ENCODE data around the gene C16orf89.

C16orf89 gene

DNA sequence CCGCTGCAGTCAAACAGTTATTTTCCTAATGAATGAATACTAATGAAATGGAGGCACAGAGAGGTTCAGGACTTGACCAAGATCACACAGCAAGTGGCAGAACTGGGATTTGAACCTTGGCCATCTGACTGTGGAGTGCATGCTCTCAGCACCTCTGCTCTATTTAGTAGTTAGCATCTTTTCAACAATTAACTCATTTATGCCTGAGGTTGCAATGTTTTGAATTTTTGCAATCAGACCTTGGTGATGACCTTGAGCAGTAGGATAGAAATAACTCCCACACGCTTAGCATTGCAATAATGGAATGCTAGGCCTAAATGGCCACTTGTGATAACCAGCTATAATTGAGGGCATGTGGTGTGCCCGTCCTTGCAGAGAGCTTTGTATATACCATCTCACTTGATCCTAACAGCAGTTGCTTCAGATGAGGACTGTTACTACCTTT lies 63.0 kb downstream of the C16orf89 start:
- no peak for FAIRE-seq

DNA sequence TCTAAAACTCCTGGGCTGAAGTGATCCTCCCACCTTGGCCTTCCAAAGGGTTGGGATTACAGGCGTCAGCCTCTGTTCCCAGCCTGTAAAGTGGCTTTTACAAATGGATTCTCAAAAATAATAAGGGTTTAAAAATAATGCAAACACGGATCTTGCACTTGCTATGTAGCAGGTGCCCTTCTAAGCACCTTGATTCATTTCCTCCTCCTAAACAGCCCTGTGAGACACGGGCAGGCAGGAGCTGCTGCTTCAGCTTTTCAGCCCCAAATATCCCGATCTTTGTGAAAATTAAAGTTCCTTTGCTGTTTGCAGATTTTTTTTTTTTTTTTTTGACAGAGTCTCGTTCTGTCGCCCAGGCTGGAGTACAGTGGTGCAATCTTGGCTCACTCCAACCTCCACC lies 63.8 kb downstream of the C16orf89 start:
- FAIRE-seq = no peak

DNA sequence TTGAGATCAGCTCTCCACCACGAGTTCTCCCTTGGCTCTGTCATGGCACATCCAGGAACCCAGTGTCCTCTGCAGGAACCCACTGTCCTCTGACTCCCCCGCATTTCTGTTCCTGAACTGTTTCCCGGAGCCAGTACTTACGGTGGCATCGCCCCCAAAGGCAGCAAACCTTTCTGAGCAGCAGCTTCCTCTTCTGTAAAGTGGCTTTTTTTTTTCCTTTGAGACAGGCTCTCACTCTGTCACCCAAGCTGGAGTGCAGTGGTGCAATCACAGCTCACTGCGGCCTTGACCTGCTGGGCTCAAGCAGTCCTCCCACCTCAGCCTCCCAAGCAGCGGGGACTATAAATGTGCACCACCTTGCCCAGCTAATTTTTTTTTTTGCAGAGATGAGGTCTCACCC lies 64.2 kb downstream of the C16orf89 start:
- FAIRE-seq = no peak

DNA sequence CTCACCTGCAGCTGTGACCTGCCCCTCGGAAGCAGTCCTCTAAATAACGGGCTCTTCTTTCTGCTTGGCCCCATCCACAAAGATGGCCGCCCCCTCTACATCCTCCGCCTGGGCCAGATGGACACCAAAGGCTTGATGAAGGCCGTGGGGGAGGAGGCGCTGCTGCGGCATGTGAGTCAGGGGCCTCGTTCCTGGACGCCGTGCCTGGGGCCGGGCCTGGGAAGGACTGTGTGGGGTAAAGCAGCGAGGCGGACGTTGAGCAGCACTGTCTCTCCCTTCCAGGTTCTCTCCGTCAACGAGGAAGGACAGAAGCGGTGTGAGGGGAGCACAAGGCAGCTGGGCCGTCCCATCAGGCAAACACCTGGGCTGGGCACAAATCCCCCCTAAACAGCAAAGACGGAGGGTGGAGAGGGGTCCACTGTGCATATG lies 65.2 kb downstream of the C16orf89 start:
- no peak for FAIRE-seq

DNA sequence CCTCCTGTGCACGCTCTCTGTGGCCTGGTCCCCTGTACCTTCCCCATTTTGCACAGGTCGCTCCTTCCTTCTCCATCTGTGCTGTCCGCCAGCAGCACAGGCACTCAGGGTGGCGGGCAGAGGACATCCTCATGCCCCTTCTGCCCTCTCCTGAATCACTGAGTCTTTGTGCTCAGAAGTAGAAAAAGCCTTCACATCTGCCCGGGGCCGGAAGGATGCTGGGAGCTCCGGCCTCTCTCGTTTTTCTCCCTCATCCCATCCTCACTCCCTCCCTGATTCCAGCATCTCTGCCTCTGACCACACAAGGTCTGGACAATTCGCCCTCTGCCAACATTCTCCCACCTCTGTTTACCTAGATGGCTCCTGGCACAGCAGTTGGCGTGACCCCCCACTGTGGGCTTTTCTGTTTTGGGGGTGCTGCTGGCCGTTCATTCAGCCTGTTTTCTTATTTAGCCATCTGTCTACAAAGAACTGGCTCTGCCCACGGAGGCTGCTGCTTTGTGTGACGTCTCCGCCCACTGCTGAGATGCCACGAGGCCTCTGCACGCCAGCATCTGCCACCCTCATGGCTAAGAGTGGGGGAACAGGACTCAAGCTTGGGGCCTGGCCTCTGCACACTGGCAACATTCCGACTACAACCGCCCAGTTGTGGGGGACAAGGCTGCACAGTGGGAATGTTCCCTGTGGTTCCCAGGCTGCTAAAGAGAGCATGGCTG lies 70.9 kb downstream of the C16orf89 start:
- no peak for FAIRE-seq
